PFSK-1 (cell line): ENCODE measurements around the gene CYP2D6.

Experiments
- FOXP2 ChIP-seq: optimal IDR thresholded peaks from 2 replicates; pipeline ENCODE3; 2011; ENCODE audit warnings: borderline replicate concordance, control low read depth, inconsistent platforms; ENCODE audit not compliant: insufficient read depth; ENCODE audit errors: extremely low read length, extremely low read depth
- POLR2AphosphoS5 ChIP-seq: IDR thresholded peaks from 2 replicates; pipeline ENCODE4 v1.6.1; 2012; ENCODE audit warnings: low read depth, mild to moderate bottlenecking, control low read depth, low read length, moderate library complexity
- SIN3A ChIP-seq: IDR thresholded peaks from 2 replicates; pipeline ENCODE4 v1.6.1; 2012; ENCODE audit warnings: mild to moderate bottlenecking, low read length, moderate library complexity, borderline replicate concordance; ENCODE audit not compliant: insufficient read depth
- TAF1 ChIP-seq: IDR thresholded peaks from 2 replicates; pipeline ENCODE4 v1.6.1; 2012; ENCODE audit warnings: low read length, control low read depth, borderline replicate concordance; ENCODE audit not compliant: insufficient read depth
- TF ChIP-seq, protein P1 (sequence below), 2 experiments: IDR thresholded peaks; 2 replicates each; pipeline versions ENCODE4 v1.6.1 to v1.8.0; 2011 to 2012; ENCODE audit warnings: low read depth in 2 of 2, low read length in 2 of 2, control low read depth in 1 of 2, inconsistent platforms in 1 of 2, mild to moderate bottlenecking in 1 of 2, moderate library complexity in 1 of 2; ENCODE audit not compliant: insufficient read depth in 1 of 2

Gene CYP2D6

DNA sequence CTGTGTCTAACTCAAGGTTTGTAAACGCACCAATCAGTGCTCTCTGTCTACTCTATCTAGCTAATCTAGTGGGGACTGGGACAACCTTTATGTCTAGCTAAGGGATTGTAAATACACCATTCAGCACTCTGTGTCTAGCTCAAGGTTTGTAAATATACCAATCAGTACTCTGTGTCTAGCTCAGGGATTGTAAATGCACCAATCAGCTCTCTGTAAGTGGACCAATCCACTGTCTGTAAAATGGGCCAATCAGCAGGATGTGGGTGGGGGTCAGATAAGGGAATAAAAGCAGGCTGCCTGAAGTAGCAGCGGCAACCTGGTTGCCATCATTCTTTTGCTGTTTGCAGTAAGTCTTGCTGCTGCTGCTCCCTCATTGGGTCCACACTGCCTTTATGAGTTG, 8.4 kb upstream of the CYP2D6 start:
- TF ChIP-seq, protein P1, sequence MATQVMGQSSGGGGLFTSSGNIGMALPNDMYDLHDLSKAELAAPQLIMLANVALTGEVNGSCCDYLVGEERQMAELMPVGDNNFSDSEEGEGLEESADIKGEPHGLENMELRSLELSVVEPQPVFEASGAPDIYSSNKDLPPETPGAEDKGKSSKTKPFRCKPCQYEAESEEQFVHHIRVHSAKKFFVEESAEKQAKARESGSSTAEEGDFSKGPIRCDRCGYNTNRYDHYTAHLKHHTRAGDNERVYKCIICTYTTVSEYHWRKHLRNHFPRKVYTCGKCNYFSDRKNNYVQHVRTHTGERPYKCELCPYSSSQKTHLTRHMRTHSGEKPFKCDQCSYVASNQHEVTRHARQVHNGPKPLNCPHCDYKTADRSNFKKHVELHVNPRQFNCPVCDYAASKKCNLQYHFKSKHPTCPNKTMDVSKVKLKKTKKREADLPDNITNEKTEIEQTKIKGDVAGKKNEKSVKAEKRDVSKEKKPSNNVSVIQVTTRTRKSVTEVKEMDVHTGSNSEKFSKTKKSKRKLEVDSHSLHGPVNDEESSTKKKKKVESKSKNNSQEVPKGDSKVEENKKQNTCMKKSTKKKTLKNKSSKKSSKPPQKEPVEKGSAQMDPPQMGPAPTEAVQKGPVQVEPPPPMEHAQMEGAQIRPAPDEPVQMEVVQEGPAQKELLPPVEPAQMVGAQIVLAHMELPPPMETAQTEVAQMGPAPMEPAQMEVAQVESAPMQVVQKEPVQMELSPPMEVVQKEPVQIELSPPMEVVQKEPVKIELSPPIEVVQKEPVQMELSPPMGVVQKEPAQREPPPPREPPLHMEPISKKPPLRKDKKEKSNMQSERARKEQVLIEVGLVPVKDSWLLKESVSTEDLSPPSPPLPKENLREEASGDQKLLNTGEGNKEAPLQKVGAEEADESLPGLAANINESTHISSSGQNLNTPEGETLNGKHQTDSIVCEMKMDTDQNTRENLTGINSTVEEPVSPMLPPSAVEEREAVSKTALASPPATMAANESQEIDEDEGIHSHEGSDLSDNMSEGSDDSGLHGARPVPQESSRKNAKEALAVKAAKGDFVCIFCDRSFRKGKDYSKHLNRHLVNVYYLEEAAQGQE (IDR thresholded peaks at IDR 0.05; ENCODE audit: insufficient read depth in 1 of 2, low read depth in 2 of 2, low read length in 2 of 2): no peak
- TF ChIP-seq TAF1 (no peak), FOXP2 (no peak), POLR2AphosphoS5 (no peak), SIN3A (no peak)

DNA sequence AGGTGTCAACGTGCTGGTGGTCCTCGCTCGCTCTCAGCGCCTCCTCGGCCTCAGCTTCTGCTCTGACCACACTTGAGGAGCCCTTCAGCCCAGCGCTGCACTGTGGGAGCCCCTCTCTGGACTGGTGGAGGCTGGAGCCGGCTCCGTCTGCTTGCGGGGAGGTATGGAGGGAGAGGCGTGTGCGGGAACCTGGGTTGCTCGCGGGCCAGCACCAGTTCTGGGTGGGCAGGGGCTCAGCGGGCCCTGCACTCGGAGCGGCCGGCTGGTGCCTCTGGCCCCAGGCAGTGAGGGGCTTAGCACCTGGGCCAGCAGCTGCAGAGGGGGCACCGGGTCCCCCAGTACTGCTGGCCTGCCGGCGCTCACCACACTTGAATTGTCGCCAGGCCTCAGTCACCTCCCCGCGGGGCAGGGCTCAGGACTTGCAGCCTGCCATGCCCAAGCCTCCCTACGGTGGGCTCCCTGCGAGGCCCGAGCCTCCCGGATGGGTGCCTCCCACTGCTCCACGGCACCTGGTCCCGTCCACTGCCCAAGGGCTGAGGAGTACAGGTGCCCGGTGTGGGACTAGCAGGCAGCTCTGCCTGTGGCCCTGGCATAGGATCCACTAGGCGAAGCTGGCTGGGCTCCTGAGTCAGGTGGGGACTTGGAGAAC, 7.6 kb upstream of the CYP2D6 start:
- no peak for TF ChIP-seq TAF1
- no peak for TF ChIP-seq POLR2AphosphoS5
- no peak for TF ChIP-seq FOXP2
- TF ChIP-seq, protein P1 (IDR thresholded peaks at IDR 0.05; ENCODE audit: insufficient read depth in 1 of 2, low read depth in 2 of 2, low read length in 2 of 2): no peak
- TF ChIP-seq SIN3A: no peak

DNA sequence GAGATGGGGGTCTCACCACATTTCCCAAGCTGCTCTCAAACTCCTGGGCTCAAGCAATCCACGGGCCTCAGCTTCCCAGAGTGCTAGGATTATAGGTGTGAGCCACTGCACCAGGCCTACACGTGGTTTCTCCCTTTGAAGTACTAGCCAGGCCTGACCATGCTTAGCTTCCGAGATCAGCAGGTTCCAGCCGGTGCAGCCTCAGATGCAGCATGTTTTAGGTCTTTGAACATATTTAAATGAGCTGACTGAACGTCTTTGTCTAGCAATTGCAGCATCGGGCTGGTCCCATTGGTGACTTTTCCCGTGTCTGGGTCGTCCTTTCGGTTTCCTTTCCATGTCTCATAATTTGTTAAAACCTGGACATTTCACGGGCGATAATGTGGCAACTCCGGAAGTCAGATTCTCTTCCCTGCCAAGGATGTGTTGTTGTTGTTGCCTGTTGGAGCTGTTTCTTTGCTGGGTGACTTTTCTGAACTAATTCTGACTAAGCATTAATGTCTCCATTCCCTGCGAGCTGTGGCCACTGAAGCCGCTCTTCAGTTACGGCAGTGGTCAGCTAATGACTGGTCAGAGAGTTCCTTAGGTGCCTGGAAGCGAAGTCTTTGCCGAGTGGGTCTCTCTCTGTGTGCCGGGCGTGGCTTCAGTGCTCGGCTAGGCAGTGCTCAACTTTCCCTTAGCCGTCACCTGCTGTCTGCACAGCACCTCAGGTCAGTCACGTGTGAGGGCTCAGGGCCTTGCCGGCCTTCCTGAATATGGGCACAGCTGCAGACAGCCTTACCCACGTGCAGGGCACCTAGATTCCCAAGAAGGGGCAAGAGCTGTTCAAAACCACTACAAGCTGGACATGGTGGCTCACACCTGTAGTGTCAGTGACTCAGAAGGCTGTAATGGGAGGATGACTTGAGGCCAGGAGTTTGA, 3.8 kb upstream of the CYP2D6 start:
- TF ChIP-seq SIN3A (no peak), TAF1 (no peak), POLR2AphosphoS5 (no peak), FOXP2 (no peak)
- TF ChIP-seq, protein P1 (IDR thresholded peaks at IDR 0.05; ENCODE audit: insufficient read depth in 1 of 2, low read depth in 2 of 2, low read length in 2 of 2): no peak

DNA sequence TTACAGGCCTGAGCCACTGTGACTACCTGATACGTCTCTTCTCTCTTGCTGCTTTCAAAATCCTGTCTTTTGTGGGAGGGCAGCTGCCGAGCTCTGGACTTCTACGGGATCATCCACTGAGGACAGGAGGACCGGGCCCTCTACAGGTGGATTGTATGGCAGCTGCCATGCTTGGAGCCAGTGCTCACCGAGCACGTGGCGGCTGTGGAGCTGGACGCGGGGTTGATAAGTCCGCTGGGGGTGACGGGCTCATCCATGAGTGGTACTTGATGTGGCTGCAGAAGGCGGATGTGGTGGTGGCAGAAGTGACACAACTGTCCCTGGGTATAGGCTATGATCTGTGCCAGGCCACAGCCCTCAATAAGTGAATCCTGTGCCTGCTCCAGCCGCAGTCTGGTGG, 1.8 kb upstream of the CYP2D6 start:
- no peak for TF ChIP-seq FOXP2
- no peak for TF ChIP-seq SIN3A
- TF ChIP-seq, protein P1 (IDR thresholded peaks at IDR 0.05; ENCODE audit: insufficient read depth in 1 of 2, low read depth in 2 of 2, low read length in 2 of 2): no peak

- TF ChIP-seq POLR2AphosphoS5 (no peak), TAF1 (no peak), SIN3A (no peak), FOXP2 (no peak)
- TF ChIP-seq, protein P1 (IDR thresholded peaks at IDR 0.05; ENCODE audit: insufficient read depth in 1 of 2, low read depth in 2 of 2, low read length in 2 of 2): no peak
Observed at GRCh38 chr22:42131562-42131961, 952 bp upstream of the CYP2D6 start.
